HG02763 (cell line): ENCODE measurements around the gene CIAO3.
A peak's percentile ranks its signal among the peaks of the same experiment; 100 is the strongest.

Experiments used
- ATAC-seq: cut with Tn5 transposase; IDR thresholded peaks from one replicate; pipeline ENCODE4 v1.9.1; 2021; ENCODE audit warnings: mild to moderate bottlenecking, moderate library complexity; ENCODE audit not compliant: unreplicated experiment

Gene CIAO3

GRCh38 chr16:679814-680624 is 60.8 kb downstream of the CIAO3 start, which contains the start of gene STUB1:
TSS of gene STUB1 (plus strand) at chr16:680410. CDS start at chr16:680526, 116 bp downstream.
- peak; percentile 36 for ATAC-seq
